Sigmoid colon (tissue), 4 donors: ENCODE results near the gene PPP1R3F.

Source experiments
- EP300 ChIP-seq, 4 donors: sonication (generic); formaldehyde crosslinking; IDR thresholded peaks; one replicate each; pipeline ENCODE4 v1.6.1; 2017; ENCODE audit warnings: antibody characterized with exemption in 4 of 4
- POLR2A ChIP-seq, 2 donors: fragments of 450-650 bp; IDR thresholded peaks; one replicate each; pipeline ENCODE4 v1.6.1; 2016; ENCODE audit warnings: antibody characterized with exemption in 2 of 2, mild to moderate bottlenecking in 2 of 2, moderate library complexity in 2 of 2
- TF ChIP-seq, protein P1 (sequence below), 4 experiments: fragments of 450-650 bp in 3 of 4; fragments of 200-600 bp in 1 of 4; IDR thresholded peaks; one replicate each; pipeline ENCODE4 v1.5.1; 2016 to 2019; ENCODE audit warnings: antibody characterized with exemption in 4 of 4, mild to moderate bottlenecking in 3 of 4, moderate library complexity in 2 of 4

DNA sequence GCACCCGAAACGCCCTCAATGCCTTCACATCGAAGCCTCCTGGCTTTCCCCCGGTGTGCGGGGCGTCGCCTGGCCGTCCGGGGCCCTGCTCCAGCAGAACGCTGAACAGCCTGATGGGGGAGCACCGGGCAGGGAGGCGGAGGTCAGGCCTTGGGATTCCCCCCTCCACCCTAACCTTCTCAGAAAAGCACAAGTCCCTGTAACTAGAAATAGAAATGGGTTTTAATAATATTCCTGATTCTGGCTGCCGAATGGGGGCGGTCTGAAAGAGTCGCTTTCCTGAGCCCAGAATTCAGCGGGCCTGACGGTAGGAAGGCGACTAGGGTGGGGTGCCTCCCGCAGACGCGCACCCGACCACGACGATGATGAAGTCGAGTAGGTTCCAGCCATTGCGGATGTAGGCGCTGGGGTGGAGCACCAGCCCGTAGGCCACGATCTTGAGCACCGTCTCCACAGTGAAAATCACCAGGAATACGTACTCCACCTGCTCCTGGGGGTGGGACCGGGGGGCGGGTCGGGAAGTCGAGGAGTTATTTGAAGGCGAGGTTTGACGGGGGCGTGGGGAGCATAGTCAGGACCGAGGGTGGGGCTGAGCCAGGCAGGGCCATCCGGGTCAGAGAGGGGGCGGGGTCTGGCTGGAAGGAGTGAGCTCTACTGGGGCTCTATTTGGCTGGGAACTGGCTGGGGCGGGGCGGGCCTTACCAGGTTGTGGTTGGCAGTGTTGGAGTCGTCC, 38.9 kb upstream of the PPP1R3F start:
- no peak for TF ChIP-seq EP300 (IDR thresholded peaks at IDR 0.05)
- no peak for TF ChIP-seq POLR2A (IDR thresholded peaks at IDR 0.05)
- TF ChIP-seq, protein P1, sequence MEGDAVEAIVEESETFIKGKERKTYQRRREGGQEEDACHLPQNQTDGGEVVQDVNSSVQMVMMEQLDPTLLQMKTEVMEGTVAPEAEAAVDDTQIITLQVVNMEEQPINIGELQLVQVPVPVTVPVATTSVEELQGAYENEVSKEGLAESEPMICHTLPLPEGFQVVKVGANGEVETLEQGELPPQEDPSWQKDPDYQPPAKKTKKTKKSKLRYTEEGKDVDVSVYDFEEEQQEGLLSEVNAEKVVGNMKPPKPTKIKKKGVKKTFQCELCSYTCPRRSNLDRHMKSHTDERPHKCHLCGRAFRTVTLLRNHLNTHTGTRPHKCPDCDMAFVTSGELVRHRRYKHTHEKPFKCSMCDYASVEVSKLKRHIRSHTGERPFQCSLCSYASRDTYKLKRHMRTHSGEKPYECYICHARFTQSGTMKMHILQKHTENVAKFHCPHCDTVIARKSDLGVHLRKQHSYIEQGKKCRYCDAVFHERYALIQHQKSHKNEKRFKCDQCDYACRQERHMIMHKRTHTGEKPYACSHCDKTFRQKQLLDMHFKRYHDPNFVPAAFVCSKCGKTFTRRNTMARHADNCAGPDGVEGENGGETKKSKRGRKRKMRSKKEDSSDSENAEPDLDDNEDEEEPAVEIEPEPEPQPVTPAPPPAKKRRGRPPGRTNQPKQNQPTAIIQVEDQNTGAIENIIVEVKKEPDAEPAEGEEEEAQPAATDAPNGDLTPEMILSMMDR (IDR thresholded peaks at IDR 0.05): no peak
